Measurements from ENCODE around the gene KCNA3.
A peak's percentile ranks its signal among the peaks of the same experiment; 100 is the strongest.

Gene KCNA3

GRCh38 chr1:110638058-110638457 is 36.7 kb downstream of the KCNA3 start:
- DNase-seq, result no peak

- DNase-seq, result no peak
Observed at GRCh38 chr1:110637475-110637874, 37.3 kb downstream of the KCNA3 start.

GRCh38 chr1:110636149-110636935 is 38.4 kb downstream of the KCNA3 start:
- DNase-seq, result no peak

- DNase-seq, result no peak
Observed at GRCh38 chr1:110635434-110635833, 39.3 kb downstream of the KCNA3 start.

- peak in 10 of 14 donors; percentile 12 to 88 (median 42) for DNase-seq
Observed at GRCh38 chr1:110634455-110635311, 40.1 kb downstream of the KCNA3 start.

- DNase-seq, result no peak
Observed at GRCh38 chr1:110634086-110634454, 40.7 kb downstream of the KCNA3 start.

- no peak for DNase-seq
Observed at GRCh38 chr1:110633646-110634030, 41.1 kb downstream of the KCNA3 start.

- no peak for DNase-seq
Observed at GRCh38 chr1:110631836-110632620, 42.7 kb downstream of the KCNA3 start.

GRCh38 chr1:110630839-110631663 is 43.7 kb downstream of the KCNA3 start:
- peak in 10 of 14 donors; percentile 18 to 52 (median 33) for DNase-seq

- DNase-seq, result no peak
Observed at GRCh38 chr1:110628323-110629105, 46.2 kb downstream of the KCNA3 start.

- DNase-seq, result no peak
Observed at GRCh38 chr1:110627764-110628163, 47.0 kb downstream of the KCNA3 start.

- DNase-seq, result no peak
Observed at GRCh38 chr1:110626889-110627288, 47.9 kb downstream of the KCNA3 start.

Data from C1 segment of cervical spinal cord (tissue), 14 donors.